Measurements from ENCODE around the gene RDH5. TPM values are rescaled to one million over a fixed set of nuclear protein-coding genes. Genes with fewer than 3 reads are reported as not detected.
A peak's percentile ranks its signal among the peaks of the same experiment; 100 is the strongest.

Gene RDH5
- total and polyA plus RNA-seq, 8 donors: 1.3 to 12.6 (median 3.4) TPM

- intact Hi-C loops (cut with DNase I): no loop called here
- Histone ChIP-seq H3K27me3 (no peaks in the 10 kb centered on the region), H3K4me3 (peak overlapping the region in 1 of 4 donors; percentile 62), H3K36me3 (no peaks in the 10 kb centered on the region), H3K9me3 (no peaks in the 10 kb centered on the region), H3K27ac (no peak overlapping the region), H3K4me1 (peaks cover 0 to 4% (median 0%) of the 10 kb centered on the region in 3 donors)
- TF ChIP-seq CTCF (IDR thresholded peaks at IDR 0.05): no peak
- WGBS, 2 donors: 36 to 49% methylated on average over 5 of the region's 5 CpGs
- FAIRE-seq (no peak), DNase-seq (no peak), ATAC-seq (peak in 2 of 4 donors; percentile 17 to 21)
Measured at GRCh38 chr12:55705782-55706402, 14.3 kb upstream of the RDH5 start.

GRCh38 chr12:55706568-55707218, 13.5 kb upstream of the RDH5 start:
- WGBS, 2 donors: 81 to 83% methylated on average over 2 of the region's 2 CpGs
- TF ChIP-seq CTCF (IDR thresholded peaks at IDR 0.05): no peak
- Histone ChIP-seq H3K36me3 (no peaks in the 10 kb centered on the region), H3K9me3 (no peaks in the 10 kb centered on the region), H3K27me3 (no peaks in the 10 kb centered on the region), H3K27ac (no peak overlapping the region), H3K4me3 (peak overlapping the region in 1 of 4 donors; percentile 62), H3K4me1 (peaks cover 0 to 4% (median 0%) of the 10 kb centered on the region in 3 donors)
- ATAC-seq (no peak), DNase-seq (no peak), FAIRE-seq (no peak)
- intact Hi-C loops (cut with DNase I): no loop called here

- H3K27ac ChIP-seq: no peak overlapping the region
Measured at GRCh38 chr12:55707219-55707671, 12.9 kb upstream of the RDH5 start.

GRCh38 chr12:55707841-55708694, 12.1 kb upstream of the RDH5 start, which contains the start of gene ITGA7:
TSS of gene ITGA7 (minus strand) at chr12:55707904. CDS start at chr12:55707682, 222 bp downstream.
- no peaks in the 10 kb centered on the region for H3K36me3 ChIP-seq
- intact Hi-C loops (cut with DNase I): no loop called here
- H3K27ac ChIP-seq: no peak within 1 kb of the TSS
- no peaks in the 10 kb centered on the region for H3K9me3 ChIP-seq
- H3K4me3 ChIP-seq: peak within 1 kb of the TSS; percentile 39 to 62 (median 44)
- DNase-seq: peak in 5 of 6 donors; percentile 58 to 88 (median 79)
- no peak for TF ChIP-seq CTCF (IDR thresholded peaks at IDR 0.05)
- no peaks in the 10 kb centered on the region for H3K27me3 ChIP-seq
- H3K4me1 ChIP-seq: peaks cover 0 to 4% (median 0%) of the 10 kb centered on the region in 3 donors
- peak; percentile 79 to 95 (median 86) for ATAC-seq
- no peak for FAIRE-seq
- WGBS, 2 donors: 1% methylated on average over 30 to 39 of the region's 39 CpGs

More at GRCh38 chr12:55707219-55707671, 12.9 kb upstream of the RDH5 start:
- Histone ChIP-seq H3K27me3 (no peaks in the 10 kb centered on the region), H3K4me3 (peak overlapping the region; percentile 39 to 62 (median 44)), H3K9me3 (no peaks in the 10 kb centered on the region), H3K36me3 (no peaks in the 10 kb centered on the region), H3K4me1 (peaks cover 0 to 4% (median 0%) of the 10 kb centered on the region in 3 donors)
- ATAC-seq: peak; percentile 11 to 28 (median 12)
- intact Hi-C loops (cut with DNase I): no loop called here
- FAIRE-seq: no peak
- TF ChIP-seq CTCF (IDR thresholded peaks at IDR 0.05): no peak
- 14 to 18% methylated on average over 22 of the region's 22 CpGs for WGBS, 2 donors
- DNase-seq: no peak

Data from pancreas (tissue), 10 donors.